ENCODE results near the gene DOCK7. TPM values are rescaled to one million over a fixed set of nuclear protein-coding genes. Genes with fewer than 3 reads are reported as not detected.
"Not testable (repeated sequence)": the region's sequence is repeated elsewhere in the genome, so short reads cannot be mapped to it uniquely, and the experiment has no call there.

The DOCK7 gene
- total RNA-seq, 1 donor from 2014 or later, result 67.9 TPM

DNA sequence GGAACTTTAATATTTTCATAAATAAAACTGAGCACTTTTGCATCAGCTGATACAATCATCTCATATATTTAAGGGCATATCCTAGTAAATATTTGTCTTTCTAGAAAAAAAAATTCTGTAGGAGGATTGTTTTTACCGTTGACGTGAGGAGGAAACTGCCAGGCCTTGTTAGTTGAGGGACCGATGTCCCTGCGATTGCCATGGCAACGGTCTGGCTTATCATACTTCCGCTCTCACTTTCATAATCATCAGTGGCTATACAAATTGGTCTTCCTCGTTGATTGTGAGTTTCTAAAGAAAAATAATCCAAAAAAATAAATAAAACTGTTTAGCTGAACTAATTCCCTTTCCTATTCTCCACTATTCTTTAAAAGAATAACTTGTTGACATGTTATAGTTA, 160.2 kb downstream of the DOCK7 start:
- no peak for DNase-seq

DNA sequence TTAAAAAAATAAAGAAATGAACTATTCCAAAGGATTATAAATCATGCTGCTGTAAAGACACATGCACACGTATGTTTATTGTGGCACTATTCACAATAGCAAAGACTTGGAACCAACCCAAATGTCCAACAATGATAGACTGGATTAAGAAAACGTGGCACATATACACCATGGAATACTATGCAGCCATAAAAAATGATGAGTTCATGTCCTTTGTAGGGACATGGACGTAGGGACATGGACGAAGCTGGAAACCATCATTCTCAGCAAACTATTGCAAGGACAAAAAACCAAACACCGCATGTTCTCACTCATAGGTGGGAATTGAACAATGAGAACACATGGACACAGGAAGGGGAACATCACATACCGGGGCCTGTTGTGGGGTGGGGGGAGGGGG, 160.8 kb downstream of the DOCK7 start:
- not testable (repeated sequence) for DNase-seq

DNA sequence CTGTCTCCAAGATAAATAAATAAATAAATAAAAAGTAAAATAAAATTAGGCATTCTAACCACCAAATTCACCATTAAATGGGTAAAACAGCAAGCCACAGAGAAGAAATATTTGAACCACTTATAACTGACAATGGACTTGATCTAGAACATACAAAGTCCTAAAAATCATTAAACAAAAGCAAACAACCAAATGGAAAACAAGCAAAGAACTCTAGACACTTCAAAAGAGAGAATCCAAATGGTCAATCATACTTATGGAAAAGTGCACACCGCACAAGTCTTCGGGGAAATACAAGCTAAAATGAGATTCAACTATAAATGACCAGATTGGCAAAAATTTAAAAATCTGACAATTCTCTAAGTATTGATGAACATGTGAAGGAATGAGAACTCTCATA, 164.3 kb downstream of the DOCK7 start:
- no peak for DNase-seq

DNA sequence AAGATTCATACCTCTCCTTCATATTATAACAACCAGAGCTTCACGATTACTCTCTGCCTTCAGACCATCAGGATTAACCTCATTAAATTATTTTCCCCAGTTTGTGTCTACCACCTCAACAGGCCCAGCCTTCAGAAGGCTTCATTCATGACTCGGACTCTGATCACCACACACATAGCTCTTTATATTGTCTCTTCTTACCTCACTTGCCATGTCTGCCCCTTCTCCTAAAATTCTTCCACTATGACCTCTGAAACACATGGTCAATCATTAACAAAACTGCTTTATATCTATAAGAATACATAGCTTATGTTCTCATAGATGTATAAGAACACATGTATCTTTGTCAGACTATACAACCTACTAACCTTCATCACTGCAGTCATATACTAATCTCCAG, 171.6 kb downstream of the DOCK7 start:
- no peak for DNase-seq

DNA sequence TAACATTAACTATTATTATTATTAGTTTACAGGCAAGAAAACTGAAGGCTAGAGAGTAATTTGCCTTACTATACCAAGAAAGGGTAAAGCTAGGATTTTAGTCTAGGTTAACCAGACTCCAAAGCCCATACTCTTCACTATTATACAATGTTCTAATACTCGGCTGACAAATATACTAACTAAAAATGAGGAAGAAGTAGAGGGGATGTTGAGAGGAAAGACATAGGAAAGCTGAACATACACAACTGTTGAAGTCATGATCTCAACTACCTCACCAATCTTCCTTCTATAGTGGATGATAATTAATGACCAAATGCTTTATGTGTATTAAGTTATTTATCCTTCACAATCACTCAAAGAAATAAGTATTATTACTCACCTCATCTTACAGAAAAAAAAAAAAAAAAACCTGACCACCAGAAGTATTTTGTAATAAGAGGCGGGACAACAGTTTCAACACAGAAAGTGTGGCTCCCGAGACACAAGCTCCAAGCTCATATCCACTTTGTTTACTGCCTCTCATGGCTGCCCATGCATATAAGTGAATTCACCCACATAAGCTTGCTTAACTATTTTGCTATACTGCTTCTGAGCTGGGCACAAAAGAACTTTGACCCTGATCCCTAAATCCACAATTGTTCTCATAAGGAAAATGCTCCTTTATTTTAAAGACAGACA, 173.3 kb downstream of the DOCK7 start:
- no peak for DNase-seq

DNA sequence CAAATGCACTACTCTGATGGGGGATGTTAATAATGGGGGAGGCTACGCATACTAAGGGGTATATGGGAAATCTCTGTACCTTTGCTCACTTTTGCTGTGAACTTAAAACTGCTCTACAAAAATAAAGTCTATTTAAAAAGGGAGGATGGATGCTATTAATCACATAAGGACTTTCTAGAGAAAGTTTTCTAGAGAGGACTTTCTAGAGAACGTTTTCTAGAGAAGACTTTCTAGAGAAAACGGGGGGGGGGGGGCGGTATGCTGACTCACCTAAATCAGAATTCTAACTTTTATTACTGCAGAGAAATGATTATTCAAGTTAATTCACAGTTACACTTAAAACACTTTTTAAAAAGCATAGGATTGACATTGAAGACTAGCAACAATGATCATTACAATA, 175.2 kb downstream of the DOCK7 start:
- DNase-seq, result no peak

DNA sequence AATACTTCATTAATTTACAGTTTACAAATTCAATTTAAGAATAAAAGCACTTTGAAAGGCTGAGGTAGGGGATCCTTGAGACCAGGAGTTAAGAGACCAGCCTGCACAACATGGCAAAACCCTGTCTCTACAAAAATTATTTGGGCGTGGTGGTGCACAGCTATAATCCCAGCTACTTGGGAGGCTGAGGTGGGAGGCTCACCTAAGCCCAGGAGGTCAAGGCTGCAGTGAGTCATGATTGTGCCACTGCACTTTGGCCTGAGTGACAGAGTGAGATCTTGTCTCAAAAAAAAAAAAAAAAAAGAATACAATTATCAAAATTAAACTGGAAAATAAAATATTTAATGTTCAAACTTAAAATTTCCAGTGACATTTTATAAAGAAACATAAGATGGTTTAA, 179.2 kb downstream of the DOCK7 start:
- no peak for DNase-seq

DNA sequence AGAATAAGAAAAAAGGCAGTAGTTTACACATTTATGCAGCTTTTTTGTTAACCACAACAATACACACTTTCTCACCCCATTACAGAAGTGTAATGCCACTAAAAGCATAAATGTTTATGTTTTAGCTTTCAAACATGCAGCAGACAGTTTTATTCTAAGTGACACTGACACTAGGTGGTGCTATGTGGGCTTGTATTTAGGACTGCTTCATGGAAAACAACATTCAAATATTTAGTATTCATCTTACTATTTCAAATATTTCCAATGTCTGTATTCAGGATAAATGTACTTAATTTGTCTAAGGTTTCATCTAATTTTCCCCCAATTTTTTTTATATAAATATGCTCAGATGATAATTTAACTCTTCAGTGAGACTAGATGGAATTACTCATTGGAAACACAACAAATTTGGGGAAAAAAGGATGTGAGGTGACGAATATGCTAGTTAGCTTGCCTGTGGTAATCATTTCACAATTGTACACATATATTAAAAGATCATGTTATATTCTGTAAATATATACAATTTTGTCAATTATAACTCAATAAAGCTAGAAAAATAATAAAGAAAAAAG, 179.9 kb downstream of the DOCK7 start:
- peak; percentile 61 for DNase-seq

DNA sequence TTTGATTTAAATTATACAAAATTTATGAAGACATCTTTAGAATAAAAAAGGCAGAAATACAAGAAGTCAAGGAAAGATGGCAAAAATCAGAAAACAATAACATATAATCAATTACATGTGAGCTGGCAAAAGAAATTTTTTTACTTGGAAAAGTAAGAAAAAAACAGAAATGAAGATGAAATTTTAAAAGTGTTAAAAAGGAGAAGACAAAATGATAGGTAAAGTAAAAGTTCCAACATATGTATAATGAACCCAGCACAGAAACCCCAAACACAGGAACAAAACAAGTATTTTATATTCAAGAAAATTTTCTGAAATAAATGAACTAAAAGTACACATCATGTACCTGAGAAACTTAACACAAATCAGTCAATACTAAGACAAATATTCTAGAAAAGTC, 188.0 kb downstream of the DOCK7 start:
- no peak for DNase-seq

DNA sequence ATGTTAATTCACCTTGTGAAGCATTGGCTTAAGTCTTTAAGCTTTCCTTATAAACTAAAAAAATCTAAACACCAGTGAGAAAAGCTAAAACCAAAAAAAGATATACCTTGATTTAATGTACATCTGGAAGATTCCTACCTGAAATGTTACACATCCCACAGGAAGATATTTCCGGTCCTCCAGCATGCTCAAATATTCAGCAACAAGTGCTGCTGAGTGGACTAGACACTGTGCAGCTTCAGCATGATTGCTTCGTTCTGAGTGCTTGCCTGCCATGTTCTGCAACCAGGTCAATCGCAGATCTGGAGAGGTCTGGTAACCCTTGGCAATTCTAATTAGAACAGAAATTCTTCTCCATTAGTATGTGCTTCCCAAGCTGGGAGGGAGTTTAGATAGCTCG, 194.0 kb downstream of the DOCK7 start:
- DNase-seq, result no peak

DNA sequence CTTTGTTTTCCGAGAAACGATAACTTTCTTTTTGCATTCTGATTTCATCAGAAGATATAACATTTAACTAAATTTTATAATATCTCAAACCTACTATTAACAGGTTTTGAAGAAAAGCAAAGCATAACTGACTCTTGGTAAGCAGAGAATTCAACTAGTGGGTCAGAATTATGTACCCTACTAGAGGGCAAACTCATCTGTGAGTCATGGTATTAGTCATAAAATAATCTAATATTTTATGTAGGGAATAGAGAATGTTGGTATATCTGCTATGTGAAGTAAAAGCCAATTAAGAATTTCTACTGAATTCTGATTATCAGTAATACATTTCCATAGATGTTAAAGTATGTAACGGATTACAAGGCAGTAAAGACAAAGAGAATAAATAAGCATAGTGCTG, 194.5 kb downstream of the DOCK7 start:
- no peak for DNase-seq

DNA sequence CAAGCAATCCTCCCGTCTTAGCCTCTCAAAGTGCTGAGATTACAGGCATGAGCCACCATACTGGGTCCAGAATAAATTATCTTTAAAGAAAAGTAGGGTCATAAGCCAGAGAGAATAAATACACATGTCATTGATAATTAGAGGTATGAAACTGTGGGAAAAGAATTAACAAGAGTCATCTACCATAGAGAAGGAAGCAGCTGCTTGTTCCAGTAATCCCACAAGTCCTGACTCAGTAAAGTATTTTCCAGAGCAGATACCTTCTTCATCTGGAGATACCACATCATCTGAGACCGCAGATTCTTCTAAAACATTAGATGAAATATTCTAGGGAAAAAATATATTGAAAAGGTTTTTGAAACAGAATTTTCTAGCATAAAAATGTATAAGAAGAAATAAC, 195.7 kb downstream of the DOCK7 start:
- DNase-seq, result no peak

DNA sequence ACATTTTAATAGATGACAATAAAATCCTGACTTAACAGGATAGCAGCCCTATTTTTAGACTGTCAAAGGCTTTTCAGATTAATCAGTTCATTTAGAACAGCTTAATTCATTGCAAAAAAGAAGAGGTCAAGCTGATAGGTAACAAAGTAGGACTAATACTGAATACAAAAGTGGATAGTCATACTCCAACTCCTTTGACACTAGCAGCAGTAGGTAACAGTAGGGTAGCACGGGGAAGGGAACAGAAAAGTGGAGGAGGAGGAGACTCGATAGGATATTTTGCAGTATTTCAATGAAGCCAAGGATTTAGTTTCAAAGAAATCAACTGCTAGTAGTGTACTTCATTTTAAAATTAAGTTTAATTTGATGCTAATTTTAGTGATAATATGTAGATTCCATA, 200.2 kb downstream of the DOCK7 start:
- no peak for DNase-seq

DNA sequence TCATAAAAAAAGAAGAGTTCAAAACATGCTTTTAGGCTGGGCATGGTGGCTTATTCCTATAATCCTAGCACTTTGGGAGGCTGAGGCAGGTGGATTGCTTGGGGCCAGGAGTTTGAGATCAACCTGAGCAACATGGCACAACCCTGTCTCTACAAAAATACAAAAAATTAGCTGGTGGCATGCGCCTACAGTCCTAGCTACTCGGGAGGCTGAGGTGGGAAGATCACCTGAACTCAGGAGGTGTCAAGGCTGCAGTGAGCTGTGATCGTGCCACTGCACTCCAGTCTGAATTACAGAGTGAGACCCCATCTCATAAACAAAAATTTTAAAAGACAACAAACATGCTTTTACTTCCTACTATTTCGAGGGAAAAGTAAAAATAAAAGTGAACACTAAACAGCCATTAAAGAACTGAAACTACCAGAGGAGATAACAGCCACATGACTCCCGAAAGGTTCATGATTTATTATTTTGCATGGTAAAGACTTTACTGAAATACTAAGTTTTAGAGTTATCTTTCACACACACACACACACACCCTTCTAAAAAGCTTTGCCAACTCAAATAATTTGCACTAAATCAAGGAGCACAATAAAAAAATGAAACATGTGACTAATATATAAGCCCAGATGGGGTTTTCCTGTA, 203.2 kb downstream of the DOCK7 start:
- DNase-seq, result no peak

DNA sequence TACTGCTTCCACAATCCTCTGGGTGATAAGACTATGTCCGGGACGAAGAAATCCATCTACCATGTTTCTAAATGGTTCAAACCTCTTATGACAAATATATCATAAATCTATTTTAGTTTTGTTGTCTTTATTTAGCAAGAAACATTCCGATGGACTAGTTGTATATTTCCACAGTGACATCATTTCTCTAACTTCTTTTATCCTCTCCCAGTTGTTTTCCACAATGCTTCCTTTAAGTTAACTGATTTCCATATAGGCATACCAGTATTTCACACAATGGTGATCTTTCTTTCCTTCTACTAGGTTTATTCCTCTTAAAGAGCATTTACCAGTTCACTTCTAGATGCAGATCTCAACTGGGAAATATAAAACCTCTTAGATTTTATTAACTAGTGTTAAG, 206.5 kb downstream of the DOCK7 start:
- DNase-seq, result peak; percentile 0

DNA sequence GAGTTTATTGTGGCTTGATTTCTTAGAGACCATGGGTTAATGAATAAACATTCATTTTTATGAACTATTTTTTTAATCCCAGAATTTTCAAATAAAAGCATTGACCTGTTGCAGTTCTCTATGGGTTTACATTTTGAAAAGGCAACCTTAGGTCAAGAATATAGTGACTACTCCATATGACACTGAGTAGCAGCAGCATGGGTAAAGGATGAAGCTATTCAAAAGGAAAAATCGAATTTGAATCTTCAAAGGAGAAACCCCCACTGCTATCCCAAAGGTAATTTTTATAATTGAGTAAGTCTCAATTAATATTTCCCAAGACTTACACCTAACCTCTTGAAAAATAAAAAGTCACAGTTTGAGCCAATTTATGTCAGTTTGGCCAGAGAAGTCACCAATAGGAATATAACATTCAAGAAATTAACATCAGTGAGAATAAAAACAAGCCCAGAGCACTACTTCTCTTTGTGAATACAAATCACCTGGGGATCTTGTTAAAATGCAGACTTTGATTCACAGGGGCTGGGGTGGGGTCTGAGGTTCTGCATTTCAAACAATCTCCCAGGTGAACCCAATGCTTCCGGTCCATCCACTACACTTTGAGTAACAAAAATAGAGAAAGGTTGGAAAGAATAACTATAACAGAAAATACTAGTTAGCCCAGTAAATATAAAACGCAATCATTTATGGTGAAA, 211.5 kb downstream of the DOCK7 start:
- DNase-seq, result no peak

DNA sequence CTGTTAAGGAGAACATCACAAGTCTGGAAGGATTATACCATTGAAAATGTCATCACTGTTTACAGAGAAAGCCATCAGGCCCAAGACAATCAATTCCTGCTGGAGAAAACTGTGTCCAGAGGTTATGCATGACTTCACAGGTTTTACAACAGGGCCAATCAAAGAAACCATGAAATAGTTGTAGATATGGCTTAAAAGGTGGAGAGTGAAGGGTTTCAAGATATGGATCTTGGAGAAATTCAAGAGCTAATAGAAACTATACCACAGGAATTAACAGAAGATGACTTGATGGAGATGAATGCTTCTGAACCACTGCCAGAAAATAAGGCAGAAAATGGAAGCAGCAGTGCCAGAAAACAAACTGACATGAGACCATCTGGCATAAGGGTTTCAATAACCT, 221.1 kb downstream of the DOCK7 start:
- no peak for DNase-seq

DNA sequence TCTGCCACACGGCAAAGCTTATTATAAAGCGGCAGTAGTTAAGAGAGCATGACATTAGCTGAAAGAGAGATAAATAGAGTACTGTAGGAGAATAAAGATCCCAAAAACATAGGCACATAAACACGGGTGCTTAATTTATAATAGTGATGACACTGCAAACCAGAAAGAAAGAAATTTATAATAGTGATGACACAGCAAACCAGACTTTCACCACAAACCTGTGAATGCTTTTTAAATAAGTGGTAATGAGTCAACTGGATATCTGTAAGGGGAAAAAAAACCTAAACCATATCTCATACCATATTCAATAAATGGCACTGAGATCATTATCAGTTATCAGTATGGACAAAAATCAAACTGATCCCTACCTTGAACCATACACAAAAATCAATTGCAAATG, 225.8 kb downstream of the DOCK7 start:
- DNase-seq, result no peak

DNA sequence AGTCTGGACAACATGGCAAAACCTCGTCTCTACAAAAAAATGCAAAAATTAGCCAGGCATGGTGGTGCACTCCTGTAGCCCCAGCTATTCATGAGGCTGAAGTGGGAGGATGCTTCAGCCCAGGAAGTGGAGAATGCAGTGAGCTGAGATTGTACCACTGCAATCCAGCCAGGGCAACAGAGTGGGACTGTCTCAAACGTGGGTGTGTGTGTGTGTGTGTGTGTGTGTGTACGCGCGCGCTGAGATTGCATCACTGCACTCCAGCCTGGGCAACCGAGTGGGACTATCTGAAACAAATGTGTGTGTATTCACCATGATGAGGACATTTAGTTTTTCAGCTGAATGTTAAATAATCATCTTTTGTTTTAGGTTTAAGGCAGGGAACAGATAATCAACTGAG, 230.2 kb downstream of the DOCK7 start:
- DNase-seq, result no peak

DNA sequence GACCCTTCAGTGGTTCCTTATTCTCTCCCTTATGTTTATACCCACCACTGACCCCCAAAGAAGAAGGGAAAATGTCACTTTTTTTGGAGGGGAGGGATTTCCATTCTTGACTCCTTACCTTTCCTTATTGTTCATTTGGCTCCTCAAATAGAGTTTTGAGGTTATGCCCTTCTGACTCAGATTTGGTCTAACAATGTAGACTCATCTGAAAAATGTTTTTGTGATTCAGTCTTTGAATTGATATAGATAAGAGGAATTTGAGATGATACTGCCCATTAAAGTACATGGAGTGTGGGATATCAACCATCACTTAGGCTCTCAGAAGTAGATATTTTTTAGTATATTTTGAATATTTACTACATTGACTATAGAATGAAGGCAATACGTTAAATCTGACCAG, 235.2 kb downstream of the DOCK7 start:
- no peak for DNase-seq

DNA sequence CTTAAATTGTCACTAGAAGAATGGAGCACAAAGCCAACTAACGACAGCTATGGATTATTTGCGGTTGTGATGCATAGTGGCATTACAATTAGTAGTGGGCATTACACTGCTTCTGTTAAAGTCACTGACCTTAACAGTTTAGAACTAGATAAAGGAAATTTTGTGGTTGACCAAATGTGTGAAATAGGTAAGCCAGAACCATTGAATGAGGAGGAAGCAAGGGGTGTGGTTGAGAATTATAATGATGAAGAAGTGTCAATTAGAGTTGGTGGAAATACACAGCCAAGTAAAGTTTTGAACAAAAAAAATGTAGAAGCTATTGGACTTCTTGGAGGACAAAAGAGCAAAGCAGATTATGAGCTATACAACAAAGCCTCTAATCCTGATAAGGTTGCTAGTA, 237.9 kb downstream of the DOCK7 start:
- DNase-seq, result no peak

DNA sequence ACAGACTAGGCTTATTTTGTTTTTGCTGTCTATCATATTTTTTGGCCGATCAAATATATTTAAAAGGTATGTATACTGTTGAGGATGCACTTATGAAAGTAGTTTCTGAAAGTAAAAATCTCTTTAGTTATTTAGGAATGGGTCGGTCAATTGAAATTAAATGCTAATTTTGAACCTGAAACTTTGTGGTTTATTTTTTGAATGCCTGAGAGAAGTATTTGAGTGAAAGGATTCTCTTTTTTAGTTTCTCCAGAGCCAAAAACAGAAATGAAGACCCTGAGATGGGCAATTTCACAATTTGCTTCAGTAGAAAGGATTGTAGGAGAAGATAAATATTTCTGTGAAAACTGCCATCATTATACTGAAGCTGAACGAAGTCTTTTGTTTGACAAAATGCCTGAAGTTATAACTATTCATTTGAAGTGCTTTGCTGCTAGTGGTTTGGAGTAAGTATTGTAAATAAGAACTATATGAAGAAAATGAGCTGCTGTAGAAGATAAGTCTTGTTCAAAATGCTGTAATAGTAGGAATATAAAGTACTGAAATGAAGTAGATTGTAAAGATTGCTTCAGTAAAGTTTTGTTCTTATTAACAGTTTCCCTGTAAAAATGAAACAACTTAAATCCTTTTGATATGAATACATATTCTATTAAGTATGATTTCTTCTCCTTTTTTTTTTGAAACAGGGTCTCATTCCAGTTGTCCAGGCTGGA, 239.8 kb downstream of the DOCK7 start:
- DNase-seq, result no peak

DNA sequence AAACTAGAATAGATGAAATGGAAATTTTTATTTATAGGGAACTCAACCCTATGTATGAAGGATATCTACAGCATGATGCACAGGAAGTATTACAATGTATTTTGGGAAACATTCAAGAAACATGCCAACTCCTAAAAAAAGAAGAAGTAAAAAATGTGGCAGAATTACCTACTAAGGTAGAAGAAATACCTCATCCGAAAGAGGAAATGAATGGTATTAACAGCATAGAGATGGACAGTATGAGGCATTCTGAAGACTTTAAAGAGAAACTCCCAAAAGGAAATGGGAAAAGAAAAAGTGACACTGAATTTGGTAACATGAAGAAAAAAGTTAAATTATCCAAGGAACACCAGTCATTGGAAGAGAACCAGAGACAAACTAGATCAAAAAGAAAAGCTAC, 243.5 kb downstream of the DOCK7 start:
- no peak for DNase-seq

Data from tongue (tissue), 2 donors.